HepG2 (cell line): Measurements from ENCODE around the gene MTMR3. TPM values are rescaled to one million over a fixed set of nuclear protein-coding genes. Genes with fewer than 3 reads are reported as not detected.

Experiments used
- ATAC-seq: fragments of 200-7000 bp; cut with Tn5 transposase; 3 replicates; pipeline ENCODE4 v1.9.1; 2020; ENCODE audit warnings: mild to moderate bottlenecking, moderate library complexity
- BruUV-seq: library from RNA; stranded (reverse); fragments of 400-500 nt; replicated peaks from 2 replicates; lab custom pipeline; 2021; lab: Mats Ljungman, UMichigan
- CTCF ChIA-PET: fragments of 300-600 bp; formaldehyde crosslinking; extraction: SDS; loops from one replicate; lab custom pipeline; 2021; ENCODE audit warnings: low total read pairs, inconsistent platforms, low intra/inter-chr PET ratio; lab: Yijun Ruan, JAX
- POLR2A ChIA-PET: fragments of 350-600 bp; sonication (Branson Sonifier 250); formaldehyde crosslinking; loops from one replicate; lab custom pipeline; 2020; ENCODE audit warnings: antibody characterized with exemption, inconsistent platforms; lab: Yijun Ruan, JAX
- DNase-seq: peaks from one replicate; pipeline ENCODE4 v3.0.0-alpha.2; 2015; ENCODE audit warnings: low spot score
- FAIRE-seq: peaks from 3 replicates; lab custom pipeline; 2011; peaks lifted over from hg19 to GRCh38; lab: Jason Lieb, UNC
- H2AFZ ChIP-seq: one replicate; pipeline ENCODE4 v1.6.1; 2011; ENCODE audit warnings: low read length, inconsistent platforms
- H3K27ac ChIP-seq: fragments of 300-600 bp; 3 replicates; pipeline ENCODE4 v1.8.0; 2011; ENCODE audit warnings: mixed run types, mild to moderate bottlenecking, mixed read lengths, low read length, inconsistent platforms; ENCODE audit not compliant: insufficient read depth; ENCODE audit errors: extremely low read length
- H3K27me3 ChIP-seq, 2 experiments: fragments of 200-600 bp in 1 of 2; 2 replicates in 1 of 2; 3 replicates in 1 of 2; pipeline versions ENCODE4 v1.6.0 to v1.8.0; 2011; ENCODE audit warnings: low read length in 2 of 2, mild to moderate bottlenecking in 2 of 2, moderate library complexity in 2 of 2, inconsistent platforms in 1 of 2; ENCODE audit not compliant: insufficient read depth in 2 of 2, control insufficient read depth in 1 of 2
- H3K36me3 ChIP-seq, 2 experiments: fragments of 200-600 bp in 1 of 2; replicated peaks in 1 of 2; 2 replicates in 1 of 2; 3 replicates in 1 of 2; pipeline versions ENCODE4 v1.5.1 to v1.8.0; 2011; ENCODE audit warnings: low read length in 2 of 2, inconsistent platforms in 1 of 2; ENCODE audit not compliant: insufficient read depth in 2 of 2, control insufficient read depth in 1 of 2
- H3K4me1 ChIP-seq: 2 replicates; pipeline ENCODE4 v1.5.1; 2012; ENCODE audit warnings: low read length, inconsistent platforms; ENCODE audit not compliant: insufficient read depth
- H3K4me2 ChIP-seq: 2 replicates; pipeline ENCODE4 v1.6.0; 2011; ENCODE audit warnings: low read depth, low read length, inconsistent platforms
- H3K4me3 ChIP-seq, 3 experiments: fragments of 200-600 bp in 1 of 3; sonication (generic), shearing (Covaris generic) in 1 of 3; replicated peaks in 1 of 3; 2 replicates each; pipeline ENCODE4 v1.5.1; 2011 to 2016; ENCODE audit warnings: low read length in 3 of 3, inconsistent platforms in 2 of 3, low read depth in 2 of 3, mild to moderate bottlenecking in 2 of 3, control low read depth in 1 of 3, mixed read lengths in 1 of 3; ENCODE audit not compliant: insufficient read depth in 1 of 3
- H3K79me2 ChIP-seq: one replicate; pipeline ENCODE4 v1.6.1; 2011; ENCODE audit warnings: low read length, inconsistent platforms; ENCODE audit not compliant: insufficient read depth
- H3K9ac ChIP-seq: 2 replicates; pipeline ENCODE4 v1.6.0; 2011; ENCODE audit warnings: mild to moderate bottlenecking, low read depth, low read length, inconsistent platforms; ENCODE audit not compliant: insufficient read depth
- H3K9me3 ChIP-seq: 2 replicates; pipeline ENCODE4 v1.5.1; 2012; ENCODE audit warnings: mild to moderate bottlenecking, low read length
- H4K20me1 ChIP-seq: 2 replicates; pipeline ENCODE4 v1.6.0; 2011; ENCODE audit warnings: inconsistent platforms, mild to moderate bottlenecking, low read length, moderate library complexity; ENCODE audit not compliant: insufficient read depth
- CAMTA2 ChIP-seq: sonication (generic); formaldehyde crosslinking; IDR thresholded peaks from 2 replicates; pipeline ENCODE4 v1.4.0; 2020; ENCODE audit warnings: mild to moderate bottlenecking, missing genetic modification reagents, borderline replicate concordance
- CTCF ChIP-seq: sonication (generic); formaldehyde crosslinking; IDR thresholded peaks from 2 replicates; pipeline ENCODE4 v1.5.0; 2020; ENCODE audit warnings: mild to moderate bottlenecking, missing genetic modification reagents, moderate library complexity
- DNMT1 ChIP-seq: sonication (generic); formaldehyde crosslinking; IDR thresholded peaks from 2 replicates; pipeline ENCODE4 v1.5.1; 2020; ENCODE audit warnings: mild to moderate bottlenecking, missing genetic modification reagents
- FOSL1 ChIP-seq: sonication (generic); formaldehyde crosslinking; IDR thresholded peaks from 2 replicates; pipeline ENCODE4 v1.9.0; 2021; ENCODE audit warnings: missing genetic modification reagents, borderline replicate concordance
- HNRNPK ChIP-seq: fragments of 200-400 bp; formaldehyde crosslinking; IDR thresholded peaks from 2 replicates; pipeline ENCODE4 v1.6.1; 2018; ENCODE audit warnings: low read length, low read depth, moderate library complexity, mild to moderate bottlenecking; ENCODE audit not compliant: poor library complexity, severe bottlenecking
- PRPF4 ChIP-seq: fragments of 200-400 bp; formaldehyde crosslinking; IDR thresholded peaks from 2 replicates; pipeline ENCODE4 v1.6.1; 2016; ENCODE audit warnings: low read length, low read depth; ENCODE audit not compliant: poor library complexity, severe bottlenecking
- RFX3 ChIP-seq: IDR thresholded peaks from 2 replicates; pipeline ENCODE4 v1.6.1; 2016; ENCODE audit warnings: missing biosample characterization, missing genetic modification reagents
- SIX1 ChIP-seq: sonication (generic); formaldehyde crosslinking; IDR thresholded peaks from 2 replicates; pipeline ENCODE4 v1.4.0; 2020; ENCODE audit warnings: missing genetic modification reagents, borderline replicate concordance
- ZNF350 ChIP-seq: sonication (generic); formaldehyde crosslinking; IDR thresholded peaks from 2 replicates; pipeline ENCODE4 v1.4.0; 2020; ENCODE audit warnings: mild to moderate bottlenecking, low read depth, missing genetic modification reagents, borderline replicate concordance
- ZNF772 ChIP-seq: sonication (generic); formaldehyde crosslinking; IDR thresholded peaks from 2 replicates; pipeline ENCODE4 v1.5.0; 2020; ENCODE audit warnings: mild to moderate bottlenecking, missing genetic modification reagents
- ZNF784 ChIP-seq: sonication (generic); formaldehyde crosslinking; IDR thresholded peaks from 2 replicates; pipeline ENCODE4 v1.5.1; 2020; ENCODE audit warnings: missing genetic modification reagents, mild to moderate bottlenecking, borderline replicate concordance
- ZSCAN9 ChIP-seq: IDR thresholded peaks from 2 replicates; pipeline ENCODE4 v1.6.1; 2016; ENCODE audit warnings: borderline replicate concordance
- WGBS: methylation state at CpG from one replicate; pipeline ENCODE4 v1.1.6; 2017; ENCODE audit warnings: low lambda C conversion rate; 5-methylcytosine and 5-hydroxymethylcytosine counted together
- in situ Hi-C: cut with HindIII; loops from 2 replicates; pipeline ENCODE4 v1.10.0; 2017; ENCODE audit warnings: low pct_unique_long_range_greater_than_20kb; ENCODE audit not compliant: extremely low pct_ligation_motif_present
- intact Hi-C: fragments of 100-400 bp; cut with micrococcal nuclease; formaldehyde crosslinking; loops from one replicate; pipeline ENCODE4 v1.10.0; 2022; ENCODE audit not compliant: unreplicated experiment
- polyA plus RNA-seq, 8 experiments: library from polyadenylated mRNA; depleted of rRNA in 3 of 8; stranded (reverse) in 7 of 8; unstranded in 1 of 8; fragments of >200 nt; fragmentation: Illumina TruSeq in 4 of 8; extraction: Trizol in 4 of 8; gene quantifications; 2 replicates each; pipeline versions ENCODE4 v1.2.1 to v1.2.3, GENCODE V29; 2011 to 2016; ENCODE audit warnings: low read depth in 4 of 8, missing spikeins in 1 of 8, mixed read lengths in 1 of 8; ENCODE audit not compliant: insufficient read depth in 1 of 8
- total RNA-seq, 5 experiments: library from RNA; depleted of rRNA; stranded (reverse); fragments of >200 nt; fragmentation: Illumina TruSeq; extraction: Trizol; gene quantifications; 2 replicates each; pipeline ENCODE4 v1.2.3, GENCODE V29; 2016; ENCODE audit warnings: low read depth in 1 of 5

MTMR3 gene
- total and polyA plus RNA-seq, 2 of the 13 experiments (the other 11 are each of a cell fraction or from before 2014, with no cell fraction given): 12.6 to 24.8 TPM

GRCh38 chr22:29855611-29856181 lies 27.3 kb upstream of the MTMR3 start:
- Histone ChIP-seq H3K4me2 (peak overlapping the region; percentile 20; the same call in 1 of the 2 replicates), H2AFZ (no peak overlapping the region), H3K4me1 (no peaks in the 10 kb centered on the region; the same call in 1 of the 2 replicates), H3K27ac (no peak overlapping the region), H3K4me3 (no peak overlapping the region), H3K36me3 (no peaks in the 10 kb centered on the region), H3K9me3 (no peaks in the 10 kb centered on the region), H3K79me2 (no peaks in the 10 kb centered on the region), H3K9ac (no peak overlapping the region), H3K27me3 (peaks cover 0 to 1% of the 10 kb centered on the region in 2 experiments; a peak in 1 of 5 replicates), H4K20me1 (no peaks in the 10 kb centered on the region)
- ATAC-seq (peak; percentile 46), FAIRE-seq (no peak), DNase-seq (no peak)
- 22% methylated on average over 6 of the region's 10 CpGs for WGBS
- BruUV-seq: no TSS peak
- CTCF ChIA-PET: no interaction called here
- intact Hi-C loops (no loop called here), in situ Hi-C loops (no loop called here)
- TF ChIP-seq ZNF772 (CRISPR knock-in tag) (no peak), CTCF (0 out of 2 replicates have a peak, but pooled peaks have one; percentile 9)
- POLR2A ChIA-PET: no interaction called here

- H2AFZ ChIP-seq: no peak overlapping the region
- H3K9me3 ChIP-seq: no peaks in the 10 kb centered on the region
- intact Hi-C loops: no loop called here
- H3K9ac ChIP-seq: no peak overlapping the region
- FAIRE-seq: no peak
- CTCF ChIA-PET: no interaction called here
- no peaks in the 10 kb centered on the region for H3K79me2 ChIP-seq
- POLR2A ChIA-PET: no interaction called here
- DNase-seq: no peak
- H3K4me2 ChIP-seq: no peak overlapping the region
- no peak for ATAC-seq
- H3K4me3 ChIP-seq: no peak overlapping the region
- no peak overlapping the region for H3K27ac ChIP-seq
- in situ Hi-C loops: no loop called here
- H3K4me1 ChIP-seq: no peaks in the 10 kb centered on the region; the same call in 1 of the 2 replicates
- no peaks in the 10 kb centered on the region for H3K36me3 ChIP-seq
- no TSS peak for BruUV-seq
- TF ChIP-seq ZSCAN9 (CRISPR knock-in tag) (no peak), ZNF350 (CRISPR knock-in tag) (no peak), DNMT1 (CRISPR knock-in tag) (no peak), FOSL1 (CRISPR knock-in tag) (no peak), ZNF784 (CRISPR knock-in tag) (no peak), SIX1 (CRISPR knock-in tag) (no peak), PRPF4 (no peak), CAMTA2 (no peak), HNRNPK (no peak), RFX3 (CRISPR knock-in tag) (no peak)
- WGBS: 47% methylated on average over 3 of the region's 3 CpGs
- peaks cover 0 to 1% of the 10 kb centered on the region in 2 experiments; a peak in 1 of 5 replicates for H3K27me3 ChIP-seq
- H4K20me1 ChIP-seq: no peaks in the 10 kb centered on the region
Observed at GRCh38 chr22:29856496-29856895, 26.5 kb upstream of the MTMR3 start.
